ENCODE data around the gene MED14.

Gene MED14

GRCh38 chrX:40705658-40706312, 29.6 kb downstream of the MED14 start:
- Histone ChIP-seq H3K27ac (ENCODE audit: low read depth, low read length) (no peak overlapping the region), H3K4me1 (ENCODE audit: control insufficient read depth, insufficient read depth, low read length) (no peaks in the 10 kb centered on the region), H3K4me3 (ENCODE audit: low read depth, low read length) (no peak overlapping the region), H3K36me3 (ENCODE audit: control insufficient read depth, insufficient read depth, low read length) (peaks cover 97% of the 10 kb centered on the region), H3K9ac (ENCODE audit: low read depth, low read length) (no peak overlapping the region), H3K9me3 (ENCODE audit: control insufficient read depth, insufficient read depth, low read length) (no peaks in the 10 kb centered on the region), H3K27me3 (ENCODE audit: control insufficient read depth, insufficient read depth, low read length) (no peaks in the 10 kb centered on the region)

GRCh38 chrX:40700640-40701342, 34.6 kb downstream of the MED14 start:
- Histone ChIP-seq H3K36me3 (ENCODE audit: control insufficient read depth, insufficient read depth, low read length) (peaks cover 90% of the 10 kb centered on the region), H3K27me3 (ENCODE audit: control insufficient read depth, insufficient read depth, low read length) (no peaks in the 10 kb centered on the region), H3K9ac (ENCODE audit: low read depth, low read length) (no peak overlapping the region), H3K27ac (ENCODE audit: low read depth, low read length) (no peak overlapping the region), H3K4me3 (ENCODE audit: low read depth, low read length) (no peak overlapping the region), H3K9me3 (ENCODE audit: control insufficient read depth, insufficient read depth, low read length) (no peaks in the 10 kb centered on the region), H3K4me1 (ENCODE audit: control insufficient read depth, insufficient read depth, low read length) (no peaks in the 10 kb centered on the region)

GRCh38 chrX:40698851-40699250, 36.5 kb downstream of the MED14 start:
- Histone ChIP-seq H3K4me1 (ENCODE audit: control insufficient read depth, insufficient read depth, low read length) (no peaks in the 10 kb centered on the region), H3K36me3 (ENCODE audit: control insufficient read depth, insufficient read depth, low read length) (peaks cover 90% of the 10 kb centered on the region), H3K27me3 (ENCODE audit: control insufficient read depth, insufficient read depth, low read length) (no peaks in the 10 kb centered on the region)

GRCh38 chrX:40694802-40695201, 40.5 kb downstream of the MED14 start:
- no peak overlapping the region for H3K9ac ChIP-seq (ENCODE audit: low read depth, low read length)
- H3K9me3 ChIP-seq (ENCODE audit: control insufficient read depth, insufficient read depth, low read length), result no peaks in the 10 kb centered on the region
- peaks cover 91% of the 10 kb centered on the region for H3K36me3 ChIP-seq (ENCODE audit: control insufficient read depth, insufficient read depth, low read length)
- no peaks in the 10 kb centered on the region for H3K27me3 ChIP-seq (ENCODE audit: control insufficient read depth, insufficient read depth, low read length)
- no peak overlapping the region for H3K27ac ChIP-seq (ENCODE audit: low read depth, low read length)
- no peak overlapping the region for H3K4me3 ChIP-seq (ENCODE audit: low read depth, low read length)
- H3K4me1 ChIP-seq (ENCODE audit: control insufficient read depth, insufficient read depth, low read length), result no peaks in the 10 kb centered on the region

More at GRCh38 chrX:40698851-40699250, 36.5 kb downstream of the MED14 start:
- Histone ChIP-seq H3K9me3 (ENCODE audit: control insufficient read depth, insufficient read depth, low read length) (no peaks in the 10 kb centered on the region), H3K9ac (ENCODE audit: low read depth, low read length) (no peak overlapping the region), H3K27ac (ENCODE audit: low read depth, low read length) (no peak overlapping the region), H3K4me3 (ENCODE audit: low read depth, low read length) (no peak overlapping the region)

GRCh38 chrX:40688929-40689328, 46.4 kb downstream of the MED14 start:
- Histone ChIP-seq H3K27ac (ENCODE audit: low read depth, low read length) (no peak overlapping the region), H3K36me3 (ENCODE audit: control insufficient read depth, insufficient read depth, low read length) (peaks cover 91% of the 10 kb centered on the region), H3K4me1 (ENCODE audit: control insufficient read depth, insufficient read depth, low read length) (no peaks in the 10 kb centered on the region), H3K9ac (ENCODE audit: low read depth, low read length) (no peak overlapping the region), H3K9me3 (ENCODE audit: control insufficient read depth, insufficient read depth, low read length) (no peaks in the 10 kb centered on the region), H3K4me3 (ENCODE audit: low read depth, low read length) (no peak overlapping the region), H3K27me3 (ENCODE audit: control insufficient read depth, insufficient read depth, low read length) (no peaks in the 10 kb centered on the region)

- H3K36me3 ChIP-seq (ENCODE audit: control insufficient read depth, insufficient read depth, low read length), result peaks cover 91% of the 10 kb centered on the region
- H3K9ac ChIP-seq (ENCODE audit: low read depth, low read length), result no peak overlapping the region
- no peaks in the 10 kb centered on the region for H3K27me3 ChIP-seq (ENCODE audit: control insufficient read depth, insufficient read depth, low read length)
- H3K4me1 ChIP-seq (ENCODE audit: control insufficient read depth, insufficient read depth, low read length), result no peaks in the 10 kb centered on the region
- H3K9me3 ChIP-seq (ENCODE audit: control insufficient read depth, insufficient read depth, low read length), result no peaks in the 10 kb centered on the region
- no peak overlapping the region for H3K4me3 ChIP-seq (ENCODE audit: low read depth, low read length)
- H3K27ac ChIP-seq (ENCODE audit: low read depth, low read length), result no peak overlapping the region
Observed at GRCh38 chrX:40687169-40687568, 48.2 kb downstream of the MED14 start.

- Histone ChIP-seq H3K9me3 (ENCODE audit: control insufficient read depth, insufficient read depth, low read length) (no peaks in the 10 kb centered on the region), H3K27ac (ENCODE audit: low read depth, low read length) (no peak overlapping the region), H3K36me3 (ENCODE audit: control insufficient read depth, insufficient read depth, low read length) (peaks cover 93% of the 10 kb centered on the region)
Observed at GRCh38 chrX:40685362-40685918, 49.9 kb downstream of the MED14 start.

GRCh38 chrX:40684092-40684491, 51.2 kb downstream of the MED14 start:
- Histone ChIP-seq H3K36me3 (ENCODE audit: control insufficient read depth, insufficient read depth, low read length) (peaks cover 98% of the 10 kb centered on the region), H3K27ac (ENCODE audit: low read depth, low read length) (no peak overlapping the region), H3K4me1 (ENCODE audit: control insufficient read depth, insufficient read depth, low read length) (no peaks in the 10 kb centered on the region), H3K9me3 (ENCODE audit: control insufficient read depth, insufficient read depth, low read length) (no peaks in the 10 kb centered on the region), H3K27me3 (ENCODE audit: control insufficient read depth, insufficient read depth, low read length) (no peaks in the 10 kb centered on the region), H3K9ac (ENCODE audit: low read depth, low read length) (no peak overlapping the region), H3K4me3 (ENCODE audit: low read depth, low read length) (no peak overlapping the region)

More at GRCh38 chrX:40685362-40685918, 49.9 kb downstream of the MED14 start:
- H3K4me1 ChIP-seq (ENCODE audit: control insufficient read depth, insufficient read depth, low read length), result no peaks in the 10 kb centered on the region
- no peak overlapping the region for H3K9ac ChIP-seq (ENCODE audit: low read depth, low read length)
- no peaks in the 10 kb centered on the region for H3K27me3 ChIP-seq (ENCODE audit: control insufficient read depth, insufficient read depth, low read length)
- H3K4me3 ChIP-seq (ENCODE audit: low read depth, low read length), result no peak overlapping the region

GRCh38 chrX:40683245-40683644, 52.1 kb downstream of the MED14 start:
- Histone ChIP-seq H3K27ac (ENCODE audit: low read depth, low read length) (no peak overlapping the region), H3K9ac (ENCODE audit: low read depth, low read length) (no peak overlapping the region), H3K36me3 (ENCODE audit: control insufficient read depth, insufficient read depth, low read length) (peaks cover 98% of the 10 kb centered on the region), H3K9me3 (ENCODE audit: control insufficient read depth, insufficient read depth, low read length) (no peaks in the 10 kb centered on the region), H3K4me1 (ENCODE audit: control insufficient read depth, insufficient read depth, low read length) (no peaks in the 10 kb centered on the region), H3K27me3 (ENCODE audit: control insufficient read depth, insufficient read depth, low read length) (no peaks in the 10 kb centered on the region), H3K4me3 (ENCODE audit: low read depth, low read length) (no peak overlapping the region)

- H3K9ac ChIP-seq (ENCODE audit: low read depth, low read length), result no peak overlapping the region
- no peak overlapping the region for H3K4me3 ChIP-seq (ENCODE audit: low read depth, low read length)
- H3K4me1 ChIP-seq (ENCODE audit: control insufficient read depth, insufficient read depth, low read length), result no peaks in the 10 kb centered on the region
- no peaks in the 10 kb centered on the region for H3K27me3 ChIP-seq (ENCODE audit: control insufficient read depth, insufficient read depth, low read length)
- H3K9me3 ChIP-seq (ENCODE audit: control insufficient read depth, insufficient read depth, low read length), result no peaks in the 10 kb centered on the region
- peaks cover 94% of the 10 kb centered on the region for H3K36me3 ChIP-seq (ENCODE audit: control insufficient read depth, insufficient read depth, low read length)
- H3K27ac ChIP-seq (ENCODE audit: low read depth, low read length), result no peak overlapping the region
Observed at GRCh38 chrX:40671126-40671525, 64.2 kb downstream of the MED14 start.
